HG03520 (cell line): ENCODE data around the gene SETD4.

Source experiments
- ATAC-seq: cut with Tn5 transposase; IDR thresholded peaks from one replicate; pipeline ENCODE4 v1.9.1; 2021; ENCODE audit warnings: mild to moderate bottlenecking, moderate library complexity; ENCODE audit not compliant: unreplicated experiment

SETD4 gene

DNA sequence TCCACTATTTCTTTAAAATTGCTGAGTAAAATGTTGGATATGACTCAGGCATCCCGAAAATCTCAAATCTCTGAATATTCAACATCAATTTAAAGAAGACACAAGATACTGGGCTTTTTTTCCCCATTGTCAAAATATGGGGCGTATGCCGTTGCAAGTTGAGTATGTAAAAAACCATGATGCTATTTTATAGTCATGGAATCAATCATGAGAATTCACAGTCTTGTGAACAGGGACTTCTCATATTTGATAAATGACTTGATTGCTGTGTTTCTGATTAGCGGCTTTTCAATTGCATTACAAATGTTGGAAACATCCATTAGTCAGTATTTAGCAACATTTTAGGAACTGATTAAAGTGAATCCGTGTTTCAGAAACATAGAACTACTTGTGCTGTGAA is 45.3 kb downstream of the SETD4 start:
- no peak for ATAC-seq

DNA sequence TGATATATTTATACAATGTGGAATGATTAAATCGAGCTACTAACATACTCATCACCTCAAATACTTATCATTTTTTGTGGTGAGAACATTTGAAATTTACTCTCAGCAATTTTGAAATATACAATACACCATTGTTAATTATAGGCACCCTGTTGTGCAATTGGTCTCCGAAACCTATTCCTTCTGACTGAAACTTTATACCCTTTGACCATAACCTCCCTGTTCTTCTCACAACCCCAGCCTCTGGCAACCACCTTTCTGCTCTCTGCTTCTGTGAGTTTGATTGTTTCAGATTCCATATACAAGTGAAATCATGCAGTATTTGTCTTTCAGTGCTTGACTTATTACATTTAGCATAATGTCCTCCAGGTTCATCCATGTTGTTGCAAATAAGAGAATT is 49.5 kb downstream of the SETD4 start:
- no peak for ATAC-seq

DNA sequence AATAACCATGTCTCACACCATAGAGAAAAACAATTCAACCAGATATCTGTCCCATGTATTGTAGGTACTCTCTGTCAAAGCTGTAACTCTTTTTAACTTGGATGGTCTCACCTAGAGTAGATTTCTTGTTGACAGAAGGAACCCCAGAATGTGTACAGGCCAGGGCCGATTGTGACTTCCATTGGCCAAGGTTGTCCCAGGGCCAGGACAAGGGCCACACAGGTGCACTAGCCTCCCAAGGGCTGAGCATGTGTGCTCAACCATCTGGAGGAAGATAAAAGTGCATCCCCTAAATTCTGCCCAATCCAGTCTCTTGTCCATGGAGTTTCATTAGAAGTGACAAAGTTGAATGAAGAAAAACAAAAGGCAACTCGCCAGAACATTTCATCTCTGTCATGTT is 51.8 kb downstream of the SETD4 start:
- ATAC-seq = no peak

DNA sequence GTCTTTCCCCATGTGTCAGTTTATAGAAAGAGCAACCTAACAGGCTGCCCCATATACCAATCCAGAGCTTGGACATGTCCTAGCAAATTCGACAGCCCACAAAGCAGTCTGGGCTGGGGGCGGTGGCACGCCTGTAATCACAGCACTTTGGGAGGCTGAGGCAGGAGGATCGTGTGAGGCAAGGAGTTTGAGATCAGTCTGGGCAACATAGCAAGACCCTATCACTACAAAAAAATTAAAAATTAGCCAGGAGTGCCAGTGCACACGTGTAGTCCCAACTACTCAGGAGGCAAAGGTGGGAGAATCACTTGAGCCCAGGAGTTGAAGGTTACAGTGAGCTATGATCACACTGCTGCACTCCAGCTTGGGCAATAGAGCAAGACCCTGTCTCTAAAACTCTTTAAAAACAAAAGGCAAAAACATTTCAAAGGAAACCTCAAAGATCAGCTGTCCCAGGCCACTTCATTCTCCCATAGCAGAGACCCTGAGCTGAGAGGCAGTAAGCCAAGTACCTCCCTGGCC is 54.4 kb downstream of the SETD4 start:
- ATAC-seq = no peak

DNA sequence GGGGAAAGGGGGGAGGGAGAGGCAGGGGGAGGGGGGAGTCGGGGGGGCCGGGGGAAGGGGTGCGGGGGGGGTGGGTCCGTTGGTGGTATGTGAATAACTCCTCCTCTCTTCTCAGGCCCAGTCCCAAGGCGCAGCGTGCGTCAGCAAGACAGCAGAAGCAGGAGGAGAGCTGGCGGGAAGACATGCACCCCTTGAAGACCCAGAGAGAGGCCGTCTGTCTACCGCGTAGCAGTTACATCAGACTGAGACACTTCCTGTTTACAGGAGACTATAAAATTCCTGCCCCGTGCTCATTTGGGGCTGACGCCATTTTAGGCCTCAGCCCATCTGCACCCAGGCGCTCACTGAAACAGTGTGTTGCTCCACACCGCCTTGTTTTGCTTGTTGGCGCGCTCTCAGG is 55.3 kb downstream of the SETD4 start:
- ATAC-seq = no peak

DNA sequence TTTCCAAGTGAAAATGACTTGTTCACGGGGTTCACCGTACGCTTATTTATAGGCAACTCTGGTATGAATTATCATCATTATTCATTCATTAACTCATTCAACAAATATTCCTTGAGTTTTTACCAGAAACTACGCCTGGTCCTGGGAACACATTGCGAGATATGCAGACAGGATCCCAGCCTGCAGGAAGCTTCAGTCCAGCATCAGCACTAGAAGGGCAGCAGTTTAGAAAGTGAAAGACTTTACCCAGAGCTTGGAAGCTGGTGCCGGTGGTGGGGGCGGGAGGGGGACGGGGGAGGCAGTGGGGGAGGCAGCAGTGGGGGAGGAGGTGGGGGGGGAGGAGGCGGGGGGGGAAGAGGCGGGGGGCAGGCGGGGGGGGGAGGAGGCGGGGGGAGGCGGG is 55.9 kb downstream of the SETD4 start:
- no peak for ATAC-seq

DNA sequence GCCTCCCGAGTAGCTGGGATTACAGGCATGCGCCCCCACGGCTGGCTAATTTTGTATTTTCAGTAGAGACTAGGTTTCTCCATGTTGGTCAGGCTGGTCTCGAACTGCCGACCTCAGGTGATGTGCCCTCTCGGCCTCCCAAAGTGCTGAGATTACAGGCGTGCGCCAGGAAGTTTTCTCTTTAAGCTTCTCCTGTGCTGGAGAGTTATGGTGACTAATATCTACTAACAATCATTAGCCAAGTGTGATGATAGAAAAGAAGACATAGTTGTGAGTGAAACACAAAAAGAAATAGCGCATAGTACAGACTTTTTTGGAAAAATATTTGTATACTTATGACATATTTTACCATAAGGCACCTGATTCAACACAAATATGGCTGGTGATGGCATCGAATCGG is 56.5 kb downstream of the SETD4 start:
- no peak for ATAC-seq

DNA sequence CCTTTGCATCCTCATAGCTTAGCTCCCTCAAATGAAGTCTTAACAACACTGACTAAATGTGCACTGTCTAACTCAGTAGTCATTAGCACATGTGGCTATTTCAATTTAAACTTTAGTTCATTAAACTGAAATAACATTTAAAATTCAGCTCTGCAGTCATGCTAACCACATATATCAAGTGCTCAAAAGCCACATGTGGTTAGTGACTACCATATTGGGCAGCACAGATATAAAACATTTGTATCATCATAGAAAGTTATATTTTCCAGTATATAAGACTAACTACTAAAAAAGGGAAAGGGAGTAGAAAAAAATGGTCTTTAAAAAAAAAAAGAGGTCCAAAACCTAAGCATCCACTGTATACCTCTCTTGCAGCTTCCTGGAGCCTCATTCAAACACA is 64.1 kb downstream of the SETD4 start:
- ATAC-seq = no peak

DNA sequence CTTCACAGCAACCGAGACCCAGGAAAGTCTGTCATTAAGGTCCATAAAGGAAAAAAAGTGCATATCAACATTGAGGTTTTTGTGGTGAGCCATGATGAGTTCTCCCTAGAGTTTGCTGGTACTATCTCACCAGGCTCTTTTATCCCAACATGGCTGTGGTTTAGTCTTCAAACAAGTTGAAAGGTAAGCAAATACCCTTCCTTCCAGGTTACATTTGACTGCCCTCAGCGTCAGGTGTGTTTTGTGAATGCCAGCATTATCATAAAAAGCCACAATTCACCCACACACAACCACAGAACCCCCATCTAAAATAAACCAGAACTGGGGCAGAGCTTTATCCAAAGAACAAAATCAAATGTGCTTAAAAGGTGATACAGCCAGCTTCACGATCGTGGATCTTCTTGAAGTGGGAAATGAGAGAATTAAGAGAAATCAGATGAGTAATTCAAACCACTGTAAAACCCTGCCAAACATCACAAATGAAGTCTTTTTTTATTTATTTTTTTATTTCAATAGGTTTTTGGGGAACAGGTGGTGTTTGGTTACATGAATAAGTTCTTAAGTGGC is 64.7 kb downstream of the SETD4 start:
- no peak for ATAC-seq

DNA sequence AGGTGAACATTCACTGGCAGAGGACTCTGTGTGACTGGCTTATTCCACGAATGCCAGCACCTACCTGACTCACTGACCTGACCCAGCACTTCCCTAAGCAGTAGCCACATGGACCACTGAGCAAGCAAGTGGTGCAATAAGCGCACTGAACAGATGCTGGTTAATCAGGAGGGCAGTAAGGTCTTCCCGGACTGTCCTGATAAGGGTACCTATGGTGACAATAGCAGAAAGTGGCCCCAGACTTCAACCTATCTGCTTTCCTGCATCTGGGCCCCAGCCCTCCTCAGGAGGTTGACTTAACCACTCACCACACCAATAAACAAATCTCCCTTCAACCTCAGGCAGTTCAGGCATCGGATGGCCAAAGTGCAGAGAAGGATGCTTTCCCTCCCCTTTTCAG is 65.7 kb downstream of the SETD4 start:
- ATAC-seq = no peak

DNA sequence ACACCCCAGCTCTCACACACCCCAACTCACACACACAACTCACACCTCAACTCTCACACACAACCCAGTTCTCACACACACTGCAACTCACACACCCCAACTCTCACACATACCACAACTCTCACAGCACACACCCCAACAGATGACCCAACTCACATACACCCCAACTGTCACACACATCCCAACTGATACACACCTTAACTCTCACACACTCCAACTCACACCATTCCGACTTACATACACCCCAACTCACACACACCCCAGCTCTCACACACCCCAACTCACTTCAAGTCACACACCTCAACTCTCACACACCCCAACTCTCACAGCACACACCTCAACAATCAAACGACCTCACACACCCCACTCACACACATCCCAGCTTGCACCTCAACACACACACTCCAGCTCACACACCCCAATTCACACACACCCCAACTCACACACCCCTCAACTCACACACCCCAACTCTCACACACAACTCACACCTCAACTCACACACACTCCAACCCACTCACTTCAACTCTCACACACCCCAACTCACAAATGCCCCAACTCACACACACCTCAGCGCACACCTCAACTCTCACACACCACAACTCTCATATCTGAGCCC is 66.3 kb downstream of the SETD4 start:
- no peak for ATAC-seq

DNA sequence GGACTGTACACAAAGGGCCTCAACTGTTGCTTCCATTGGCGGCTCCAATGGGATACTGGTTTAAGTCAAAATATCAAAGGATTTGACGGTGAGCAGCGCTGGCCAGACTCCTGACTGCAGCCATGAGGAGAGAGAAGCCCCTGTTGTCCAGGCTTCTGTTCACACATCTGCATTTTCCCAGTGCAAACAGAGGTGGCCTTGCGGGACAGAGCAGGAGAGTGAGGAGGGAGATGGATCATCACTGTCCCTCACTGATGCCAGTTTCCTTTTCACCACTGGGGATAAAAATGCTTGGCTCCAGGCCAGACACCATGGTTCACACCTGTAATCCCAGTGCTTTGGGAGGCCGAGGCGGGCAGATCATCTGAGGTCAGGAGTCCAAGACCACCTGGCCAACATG is 69.2 kb downstream of the SETD4 start:
- no peak for ATAC-seq

DNA sequence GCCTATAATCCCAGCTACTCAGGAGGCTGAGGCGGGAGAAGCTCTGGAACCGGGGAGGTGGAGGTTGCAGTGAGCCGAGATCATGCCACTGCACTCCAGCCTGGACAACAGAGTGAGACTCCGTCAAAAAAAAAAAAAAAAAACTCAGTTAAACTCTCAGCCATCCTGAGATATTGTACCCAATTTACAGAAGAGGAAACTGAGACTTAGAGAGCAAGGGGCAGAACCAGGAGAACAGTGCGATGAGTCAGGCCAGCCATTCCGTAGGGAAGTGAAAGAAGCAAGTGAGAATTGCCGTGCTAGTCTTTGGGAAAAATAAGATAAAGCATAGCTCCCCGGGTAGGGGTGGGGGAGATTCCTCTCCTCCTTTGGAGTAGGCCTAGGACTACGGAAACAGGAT is 69.7 kb downstream of the SETD4 start:
- no peak for ATAC-seq

DNA sequence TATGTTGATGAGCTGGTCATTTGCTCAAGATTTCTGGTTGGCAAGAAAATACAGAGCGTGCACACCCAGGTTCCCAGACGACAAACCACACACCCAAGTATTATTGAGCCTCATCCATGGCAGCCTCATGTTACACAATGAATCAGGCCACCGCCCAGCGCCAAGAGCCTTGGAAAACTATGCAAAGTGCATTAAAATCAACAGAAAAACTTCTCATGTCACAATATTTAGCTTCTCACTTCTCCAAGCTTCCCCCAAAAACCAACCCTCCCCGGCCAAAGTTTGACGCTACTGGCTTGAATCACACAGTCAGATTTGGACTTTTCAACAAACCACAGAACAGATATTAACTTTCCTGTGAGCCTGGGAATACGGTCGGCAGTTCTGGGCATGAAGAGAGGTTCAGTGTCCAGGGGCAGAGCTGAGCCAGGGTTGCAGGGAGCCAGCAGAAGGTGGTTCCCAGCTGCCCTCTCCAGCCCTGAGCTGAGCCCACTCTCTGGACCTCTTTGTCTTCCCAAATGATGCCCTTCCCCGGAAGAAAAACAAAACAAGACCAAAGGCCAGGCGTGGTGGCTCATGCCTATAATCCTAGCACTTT is 71.1 kb downstream of the SETD4 start:
- no peak for ATAC-seq

DNA sequence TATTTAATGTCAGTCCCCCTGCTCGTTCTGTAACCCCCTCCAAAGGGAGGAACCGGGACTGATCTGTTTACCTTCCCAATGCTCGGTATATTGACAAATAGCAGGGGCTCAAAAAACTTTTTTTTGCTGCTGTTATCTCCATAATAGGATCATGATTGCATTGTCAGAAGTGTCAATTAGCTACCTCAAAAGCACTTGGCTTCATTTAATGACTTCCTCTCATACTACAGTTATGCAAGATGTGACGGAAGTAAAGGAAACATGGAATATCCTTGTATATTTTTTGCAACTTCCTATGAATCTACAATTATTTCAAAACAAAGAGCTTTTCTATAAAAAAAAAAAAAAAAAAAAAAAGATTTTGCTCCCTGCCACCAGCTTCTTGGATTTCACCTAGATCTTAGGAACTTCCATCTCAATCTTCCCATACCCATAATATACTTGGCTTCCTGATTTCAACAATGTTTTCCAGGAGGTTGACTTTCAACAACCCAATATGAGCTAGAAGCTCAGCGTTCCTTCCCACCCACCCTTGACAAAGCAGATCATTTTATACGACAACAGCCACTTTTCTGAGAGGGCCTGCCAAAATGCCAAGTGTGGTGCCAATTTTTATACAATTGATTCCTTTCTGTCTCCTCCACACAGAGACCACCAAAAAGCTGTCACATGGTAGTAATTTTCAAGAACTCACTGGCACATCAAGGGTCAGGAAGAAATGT is 71.7 kb downstream of the SETD4 start:
- ATAC-seq = no peak

DNA sequence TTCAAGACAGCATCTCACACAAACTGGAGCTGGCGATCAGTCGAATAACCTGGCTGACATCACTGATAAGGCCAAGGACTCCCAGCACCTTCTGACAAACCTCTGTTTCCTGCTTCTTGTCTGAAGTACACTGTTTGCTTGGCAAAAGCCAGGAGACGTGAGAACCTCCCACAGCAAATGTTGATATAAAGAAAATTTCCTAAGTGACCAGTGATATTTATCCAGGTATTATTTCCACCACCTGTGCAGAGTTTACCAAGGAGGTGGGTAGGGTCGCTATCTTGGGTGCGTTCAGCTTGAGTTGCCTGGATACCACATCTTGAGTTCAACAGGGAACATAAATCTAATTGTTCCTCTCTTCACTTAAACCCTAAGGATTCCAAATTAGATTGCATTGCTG is 72.9 kb downstream of the SETD4 start:
- no peak for ATAC-seq

DNA sequence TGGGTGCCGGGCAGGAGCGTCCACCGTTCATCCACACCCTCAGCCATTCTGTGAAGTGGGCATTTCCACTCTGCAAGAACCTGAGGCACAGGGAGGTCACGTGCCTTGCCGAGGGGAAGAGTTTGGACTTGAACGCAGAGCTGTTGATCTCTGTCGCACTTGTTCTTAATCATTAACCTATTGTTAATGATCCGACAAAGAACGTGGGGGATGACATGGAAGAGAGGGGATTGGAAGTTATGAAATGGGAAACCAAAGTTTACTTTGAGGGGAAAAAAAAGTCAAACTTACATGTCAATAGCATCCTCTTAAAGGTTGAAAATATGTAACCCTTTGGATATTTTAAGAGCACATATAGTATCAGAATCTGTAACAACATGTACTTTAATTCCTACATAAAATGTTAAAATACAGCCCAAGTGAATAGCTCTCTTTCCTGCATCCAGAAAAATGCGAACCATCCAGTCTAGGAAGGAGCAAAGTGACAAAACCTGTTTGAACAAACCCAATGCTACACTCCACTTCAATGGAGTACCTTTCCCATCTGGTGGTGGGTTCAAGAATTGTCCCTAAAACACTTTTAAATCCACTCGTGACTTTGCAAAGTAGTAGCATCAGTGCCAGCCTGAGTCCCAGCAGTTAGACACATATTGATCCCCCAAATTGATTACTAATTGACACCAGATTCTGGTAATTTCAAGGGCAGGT is 75.5 kb downstream of the SETD4 start:
- no peak for ATAC-seq
